HCT116 (cell line): ENCODE measurements around the gene CGB1. TPM values are rescaled to one million over a fixed set of nuclear protein-coding genes. Genes with fewer than 3 reads are reported as not detected.

Experiments
- ATAC-seq: fragments of 200-7000 bp; cut with Tn5 transposase; 2 replicates; pipeline ENCODE4 v1.9.1; 2020; ENCODE audit warnings: mild to moderate bottlenecking, moderate library complexity
- BruUV-seq: library from RNA; stranded (reverse); fragments of 400-500 nt; replicated peaks from 2 replicates; lab custom pipeline; 2021; lab: Mats Ljungman, UMichigan
- CTCF ChIA-PET: fragments of 300-600 bp; sonication (Branson Sonifier 250); formaldehyde crosslinking; loops from one replicate; lab custom pipeline; 2021; ENCODE audit warnings: antibody characterized with exemption; lab: Charles Lee
- POLR2A ChIA-PET: fragments of 300-600, 350-600 bp; sonication (Branson Sonifier 250); formaldehyde crosslinking; loops from one replicate; lab custom pipeline; 2021; ENCODE audit warnings: antibody characterized with exemption; lab: Charles Lee
- RAD21 ChIA-PET, 2 experiments: fragments of 300-600 bp; sonication (Branson Sonifier 250); formaldehyde crosslinking; loops; one replicate each; lab custom pipeline; 2023; ENCODE audit warnings: low total read pairs in 2 of 2; ENCODE audit not compliant: uncharacterized antibody in 2 of 2, unreplicated experiment in 2 of 2, low non-redundant PET in 1 of 2; lab: Charles Lee
- DNase-seq: peaks from one replicate; pipeline ENCODE4 v3.0.0-alpha.2; 2010; ENCODE audit warnings: low read depth, low spot score
- H2AFZ ChIP-seq: fragments of 200-600 bp; shearing (Covaris generic), sonication (generic); 2 replicates; pipeline ENCODE4 v1.6.1; 2017; ENCODE audit warnings: low read depth, mixed run types, mixed read lengths, antibody characterized with exemption, low read length; ENCODE audit not compliant: poor library complexity, severe bottlenecking
- H3K27ac ChIP-seq: 2 replicates; pipeline ENCODE4 v1.5.1; 2012; ENCODE audit warnings: low read depth, low read length
- H3K27me3 ChIP-seq: fragments of 200-600 bp; sonication (generic); 2 replicates; pipeline ENCODE4 v1.6.1; 2016; ENCODE audit warnings: mixed run types, low read length, mixed read lengths; ENCODE audit not compliant: insufficient read depth
- H3K36me3 ChIP-seq, 2 experiments: fragments of 200-500 bp in 1 of 2; fragments of 200-600 bp in 1 of 2; sonication (Bioruptor generic) in 1 of 2; sonication (generic) in 1 of 2; 2 replicates each; pipeline versions ENCODE4 v1.5.1 to v1.6.1; 2014 to 2016; ENCODE audit warnings: low read length in 2 of 2, inconsistent platforms in 1 of 2, mixed read lengths in 1 of 2, mixed run types in 1 of 2; ENCODE audit not compliant: insufficient read depth in 2 of 2, control insufficient read depth in 1 of 2
- H3K4me1 ChIP-seq, 2 experiments: fragments of 200-600 bp in 1 of 2; sonication (generic) in 1 of 2; 2 replicates each; pipeline versions ENCODE4 v1.5.1 to v1.6.1; 2012 to 2017; ENCODE audit warnings: low read length in 2 of 2, inconsistent platforms in 1 of 2, mild to moderate bottlenecking in 1 of 2, mixed read lengths in 1 of 2, mixed run types in 1 of 2, moderate library complexity in 1 of 2; ENCODE audit not compliant: insufficient read depth in 2 of 2, control insufficient read depth in 1 of 2
- H3K4me2 ChIP-seq: fragments of 200-600 bp; sonication (generic); 2 replicates; pipeline ENCODE4 v1.6.1; 2017; ENCODE audit warnings: mixed run types, low read length, mixed read lengths
- H3K4me3 ChIP-seq, 2 experiments: fragments of 200-600 bp in 1 of 2; sonication (generic) in 1 of 2; replicated peaks in 1 of 2; 2 replicates each; pipeline ENCODE4 v1.5.1; 2011 to 2016; ENCODE audit warnings: low read length in 2 of 2, control low read depth in 1 of 2, low read depth in 1 of 2, mild to moderate bottlenecking in 1 of 2, mixed read lengths in 1 of 2, mixed run types in 1 of 2
- H3K79me2 ChIP-seq: fragments of 200-600 bp; sonication (generic); 2 replicates; pipeline ENCODE4 v1.6.1; 2017; ENCODE audit warnings: mild to moderate bottlenecking, mixed run types, low read length, moderate library complexity, mixed read lengths; ENCODE audit not compliant: insufficient read depth
- H3K9ac ChIP-seq: fragments of 200-600 bp; sonication (generic); 2 replicates; pipeline ENCODE4 v1.6.1; 2016; ENCODE audit warnings: low read length, mixed read lengths
- H3K9me2 ChIP-seq: fragments of 200-600 bp; sonication (generic), shearing (Covaris generic); 2 replicates; pipeline ENCODE4 v1.6.1; 2017; ENCODE audit warnings: mixed run types, mild to moderate bottlenecking, moderate library complexity; ENCODE audit not compliant: insufficient read depth
- H3K9me3 ChIP-seq, 2 experiments: fragments of 200-500 bp in 1 of 2; fragments of 200-600 bp in 1 of 2; sonication (Bioruptor generic) in 1 of 2; sonication (generic) in 1 of 2; 2 replicates each; pipeline ENCODE4 v1.6.1; 2014 to 2017; ENCODE audit warnings: low read length in 2 of 2, mixed read lengths in 2 of 2, inconsistent platforms in 1 of 2, low read depth in 1 of 2, mild to moderate bottlenecking in 1 of 2, mixed run types in 1 of 2, moderate library complexity in 1 of 2; ENCODE audit not compliant: control insufficient read depth in 1 of 2, insufficient read depth in 1 of 2
- H4K20me1 ChIP-seq: fragments of 200-600 bp; sonication (generic), shearing (Covaris generic); 2 replicates; pipeline ENCODE4 v1.6.1; 2017; ENCODE audit warnings: mixed run types, mild to moderate bottlenecking, moderate library complexity; ENCODE audit not compliant: insufficient read depth
- ATF3 ChIP-seq: IDR thresholded peaks from 2 replicates; pipeline ENCODE4 v1.6.1; 2012
- CBX3 ChIP-seq: IDR thresholded peaks from 2 replicates; pipeline ENCODE4 v1.6.1; 2012; ENCODE audit warnings: low read depth
- ELF1 ChIP-seq: IDR thresholded peaks from 2 replicates; pipeline ENCODE4 v1.6.1; 2012; ENCODE audit warnings: low read depth, borderline replicate concordance
- EZH2 ChIP-seq: fragments of 200-600 bp; sonication (generic); IDR thresholded peaks from 2 replicates; pipeline ENCODE4 v1.6.1; 2017; ENCODE audit warnings: antibody characterized with exemption, mixed run types
- EZH2phosphoT487 ChIP-seq: fragments of 200-600 bp; IDR thresholded peaks from 2 replicates; pipeline ENCODE4 v1.6.1; 2018; ENCODE audit warnings: antibody characterized with exemption, borderline replicate concordance
- FOSL1 ChIP-seq: IDR thresholded peaks from 2 replicates; pipeline ENCODE4 v1.6.1; 2012; ENCODE audit warnings: low read depth
- JUND ChIP-seq: IDR thresholded peaks from 2 replicates; pipeline ENCODE4 v1.6.1; 2012
- SIN3A ChIP-seq: IDR thresholded peaks from 2 replicates; pipeline ENCODE4 v1.6.1; 2012; ENCODE audit warnings: low read depth
- SRF ChIP-seq: IDR thresholded peaks from 2 replicates; pipeline ENCODE4 v1.6.1; 2012; ENCODE audit warnings: low read depth
- YY1 ChIP-seq: IDR thresholded peaks from 2 replicates; pipeline ENCODE4 v1.6.1; 2011; ENCODE audit warnings: low read length, low read depth, moderate library complexity, mild to moderate bottlenecking; ENCODE audit not compliant: insufficient replicate concordance; ENCODE audit errors: extremely low read depth
- ZBTB33 ChIP-seq: IDR thresholded peaks from 2 replicates; pipeline ENCODE4 v1.6.1; 2011; ENCODE audit warnings: mild to moderate bottlenecking, low read length, moderate library complexity; ENCODE audit not compliant: insufficient replicate concordance; ENCODE audit errors: extremely low read depth
- ZNF274 ChIP-seq: fragments of 200-500 bp; sonication (Bioruptor generic); IDR thresholded peaks from 2 replicates; pipeline ENCODE4 v1.6.1; 2014; ENCODE audit warnings: mild to moderate bottlenecking, low read depth, low read length, inconsistent platforms
- intact Hi-C: fragments of 100-400 bp; cut with micrococcal nuclease; formaldehyde crosslinking; loops from 2 replicates; pipeline ENCODE4 v1.10.0; 2022
- total RNA-seq: library from RNA; stranded (reverse); gene quantifications from one replicate; pipeline ENCODE4 v1.2.1, GENCODE V29; 2021; ENCODE audit not compliant: unreplicated experiment

Gene CGB1
- total RNA-seq, 1 experiment from 2014 or later: 0.76 TPM

GRCh38 chr19:49014123-49014869 lies 22.4 kb downstream of the CGB1 start:
- BruUV-seq: no TSS peak
- no peak overlapping the region for H3K27ac ChIP-seq
- ChIA-PET CTCF (interaction anchor here (2.4 kb wide), 1 partner anchor 21 kb away, joined by 14 read pairs; the partner anchor contains the start of genes GYS1 and RUVBL2), RAD21 (interaction anchor here in 1 of 2 experiments (0.5 kb wide), 1 partner anchor 21 kb away, joined by 4 read pairs; the partner anchor contains the start of gene RUVBL2)
- H3K9ac ChIP-seq: no peak overlapping the region
- peaks cover 36 to 39% of the 10 kb centered on the region in 2 experiments for H3K36me3 ChIP-seq
- H3K9me2 ChIP-seq: no peaks in the 10 kb centered on the region
- H4K20me1 ChIP-seq: no peaks in the 10 kb centered on the region
- no peak overlapping the region for H2AFZ ChIP-seq
- H3K9me3 ChIP-seq: no peaks in the 10 kb centered on the region
- no peaks in the 10 kb centered on the region for H3K27me3 ChIP-seq
- intact Hi-C loops: no loop called here
- TF ChIP-seq JUND (no peak), EZH2phosphoT487 (no peak), ELF1 (no peak), EZH2 (no peak), SRF (no peak), ZBTB33 (no peak), FOSL1 (no peak), SIN3A (no peak), YY1 (no peak), ZNF274 (no peak), ATF3 (no peak), CBX3 (no peak)
- TF ChIP-seq, all 23 proteins: peak for 0
- no peak for DNase-seq
- ATAC-seq: no peak
- H3K4me3 ChIP-seq: no peak overlapping the region
- H3K4me2 ChIP-seq: no peak overlapping the region
- POLR2A ChIA-PET: interaction anchor here (0.7 to 2.2 kb wide), 2 partner anchors 16 to 21 kb away, joined by 3 to 6 read pairs; partner anchors contain the start of gene RUVBL2
- H3K79me2 ChIP-seq: no peaks in the 10 kb centered on the region
- H3K4me1 ChIP-seq: peaks cover 5 to 24% of the 10 kb centered on the region in 2 experiments
